K562 (cell line): ENCODE data around the gene INVS. TPM values are rescaled to one million over a fixed set of nuclear protein-coding genes. Genes with fewer than 3 reads are reported as not detected.

Experiments used
- ATAC-seq: fragments of 200-7000 bp; cut with Tn5 transposase; 3 replicates; pipeline ENCODE4 v1.9.1; 2020; ENCODE audit warnings: moderate library complexity
- BruUV-seq: library from RNA; stranded (reverse); fragments of 400-500 nt; replicated peaks from 2 replicates; lab custom pipeline; 2021; lab: Mats Ljungman, UMichigan
- CTCF ChIA-PET: fragments of 300-600 bp; formaldehyde crosslinking; extraction: SDS; loops from one replicate; lab custom pipeline; 2021; ENCODE audit warnings: low intra/inter-chr PET ratio; lab: Yijun Ruan, JAX
- POLR2A ChIA-PET: fragments of 300-600, 350-650 bp; sonication (Branson Sonifier 250); formaldehyde crosslinking; extraction: SDS; loops from one replicate; lab custom pipeline; 2021; ENCODE audit warnings: antibody characterized with exemption, inconsistent platforms; lab: Yijun Ruan, JAX
- DNase-seq, 4 experiments: peaks; one replicate each; pipeline versions ENCODE4 v3.0.0 to v3.0.0-alpha.2; 2011 to 2018; ENCODE audit warnings: low spot score in 3 of 4, mixed read lengths in 3 of 4; ENCODE audit errors: extremely low read depth in 1 of 4
- FAIRE-seq: peaks from 2 replicates; lab custom pipeline; 2011; peaks lifted over from hg19 to GRCh38; lab: Jason Lieb, UNC
- H2AFZ ChIP-seq: 2 replicates; pipeline ENCODE4 v1.6.0; 2011; ENCODE audit warnings: low read depth, low read length, control low read depth, inconsistent platforms
- H3K27ac ChIP-seq: fragments of 200-600 bp; 3 replicates; pipeline ENCODE4 v1.8.0; 2011; ENCODE audit warnings: low read depth, mild to moderate bottlenecking, control low read depth, inconsistent platforms, low read length, moderate library complexity, mixed read lengths; ENCODE audit errors: extremely low read depth
- H3K27me3 ChIP-seq, 2 experiments: fragments of 300-600 bp in 1 of 2; 2 replicates in 1 of 2; 3 replicates in 1 of 2; pipeline versions ENCODE4 v1.6.0 to v1.8.0; 2011; ENCODE audit warnings: inconsistent platforms in 2 of 2, low read length in 2 of 2, mild to moderate bottlenecking in 1 of 2, mixed read lengths in 1 of 2, moderate library complexity in 1 of 2; ENCODE audit not compliant: control insufficient read depth in 2 of 2, insufficient read depth in 2 of 2
- H3K36me3 ChIP-seq: fragments of 300-600 bp; 3 replicates; pipeline ENCODE4 v1.8.0; 2011; ENCODE audit warnings: mild to moderate bottlenecking, low read length, inconsistent platforms; ENCODE audit not compliant: control insufficient read depth, insufficient read depth
- H3K4me1 ChIP-seq, 2 experiments: fragments of 200-600 bp in 1 of 2; replicated peaks in 1 of 2; 2 replicates in 1 of 2; 3 replicates in 1 of 2; pipeline versions ENCODE4 v1.5.1 to v1.8.0; 2011; ENCODE audit warnings: inconsistent platforms in 2 of 2, low read length in 2 of 2, mild to moderate bottlenecking in 1 of 2, mixed read lengths in 1 of 2, moderate library complexity in 1 of 2; ENCODE audit not compliant: control insufficient read depth in 2 of 2, insufficient read depth in 2 of 2
- H3K4me2 ChIP-seq: 2 replicates; pipeline ENCODE4 v1.6.1; 2011; ENCODE audit warnings: low read length, control low read depth, inconsistent platforms, mixed read lengths; ENCODE audit not compliant: insufficient read depth
- H3K4me3 ChIP-seq: fragments of 200-600 bp; sonication (generic), shearing (Covaris generic); 2 replicates; pipeline ENCODE4 v1.5.1; 2016; ENCODE audit warnings: control low read depth, inconsistent platforms
- H3K79me2 ChIP-seq: fragments of 200-600 bp; 3 replicates; pipeline ENCODE4 v1.8.0; 2011; ENCODE audit warnings: low read length, inconsistent platforms; ENCODE audit not compliant: control insufficient read depth, insufficient read depth
- H3K9ac ChIP-seq, 2 experiments: 2 replicates each; pipeline versions ENCODE4 v1.6.0 to v1.6.1; 2011; ENCODE audit warnings: low read depth in 2 of 2, low read length in 2 of 2, control low read depth in 1 of 2, inconsistent platforms in 1 of 2, mild to moderate bottlenecking in 1 of 2, mixed read lengths in 1 of 2; ENCODE audit not compliant: insufficient read depth in 1 of 2
- H3K9me1 ChIP-seq: one replicate; pipeline ENCODE4 v1.6.0; 2011; ENCODE audit warnings: inconsistent platforms, mild to moderate bottlenecking, low read length, moderate library complexity; ENCODE audit not compliant: control insufficient read depth, insufficient read depth
- H3K9me3 ChIP-seq: replicated peaks from 2 replicates; pipeline ENCODE4 v1.5.1; 2011; ENCODE audit warnings: low read depth, low read length, inconsistent platforms; ENCODE audit not compliant: control insufficient read depth, insufficient read depth
- H4K20me1 ChIP-seq: replicated peaks from 2 replicates; pipeline ENCODE4 v1.6.1; 2011; ENCODE audit warnings: low read length, inconsistent platforms, mixed read lengths; ENCODE audit not compliant: control insufficient read depth, insufficient read depth
- BDP1 ChIP-seq: IDR thresholded peaks from 3 replicates; pipeline ENCODE4 v1.6.1; 2011; ENCODE audit not compliant: insufficient read length, insufficient read depth
- BRCA1 ChIP-seq, 2 experiments: fragments of 450-650 bp in 1 of 2; sonication (generic) in 1 of 2; formaldehyde crosslinking in 1 of 2; IDR thresholded peaks; 2 replicates each; pipeline versions ENCODE4 v1.5.0 to v1.6.1; 2017 to 2020; ENCODE audit warnings: mild to moderate bottlenecking in 1 of 2, missing genetic modification reagents in 1 of 2
- ERF ChIP-seq: fragments of 450-650 bp; formaldehyde crosslinking; IDR thresholded peaks from 2 replicates; pipeline ENCODE4 v1.4.0; 2020; ENCODE audit warnings: mild to moderate bottlenecking, mixed read lengths
- MEIS2 ChIP-seq: fragments of 450-650 bp; IDR thresholded peaks from 2 replicates; pipeline ENCODE4 v1.6.1; 2014; ENCODE audit warnings: mild to moderate bottlenecking; ENCODE audit not compliant: partially characterized antibody
- U2AF1 ChIP-seq: fragments of 200-400 bp; formaldehyde crosslinking; optimal IDR thresholded peaks from 2 replicates; pipeline ENCODE3; 2017; ENCODE audit warnings: mild to moderate bottlenecking, low read depth, low read length, moderate library complexity
- ZNF57 ChIP-seq: fragments of 450-650 bp; formaldehyde crosslinking; IDR thresholded peaks from 2 replicates; pipeline ENCODE4 v1.4.0; 2020; ENCODE audit warnings: mild to moderate bottlenecking, moderate library complexity
- WGBS: fragments of 100-300 bp; shearing (Covaris generic); methylation state at CpG from one replicate; pipeline ENCODE4 v1.1.6; 2016; ENCODE audit warnings: low coverage, mixed read lengths; ENCODE audit not compliant: insufficient coverage; ENCODE audit errors: missing lambda C conversion rate; 5-methylcytosine and 5-hydroxymethylcytosine counted together
- in situ Hi-C: fragments of 300-500 bp; cut with MboI; formaldehyde crosslinking; loops from 4 replicates; pipeline ENCODE4 v1.15.0; 2018; ENCODE audit warnings: inconsistent platforms, mixed read lengths
- intact Hi-C: fragments of 100-400 bp; cut with micrococcal nuclease; formaldehyde crosslinking; loops from 2 replicates; pipeline ENCODE4 v1.14.2; 2022
- polyA plus RNA-seq, 8 experiments: library from polyadenylated mRNA; depleted of rRNA in 4 of 8; stranded (reverse) in 5 of 8; unstranded in 3 of 8; fragments of >200 nt; fragmentation: Nextera tagmentation in 2 of 8; fragmentation: Illumina TruSeq in 1 of 8; extraction: Ambion mirVana in 2 of 8; extraction: Trizol in 1 of 8; gene quantifications; 2 replicates each; pipeline versions ENCODE4 v1.2.1 to v1.2.3, GENCODE V29; 2011 to 2014; ENCODE audit warnings: inconsistent platforms in 1 of 8, missing spikeins in 1 of 8
- total RNA-seq, 7 experiments: library from RNA; depleted of rRNA in 6 of 7; stranded (reverse); fragments of >200 nt in 6 of 7; fragmentation: Illumina TruSeq in 2 of 7; extraction: Trizol in 2 of 7; gene quantifications; 2 replicates each; pipeline versions ENCODE4 v1.2.1 to v1.2.3, GENCODE V29; 2011 to 2021; ENCODE audit warnings: low replicate concordance in 1 of 7
- TF ChIP-seq, protein P1 (sequence below), 2 experiments: IDR thresholded peaks in 1 of 2; conservative IDR thresholded peaks in 1 of 2; 2 replicates each; pipeline ENCODE4 v1.6.1; 2016; ENCODE audit warnings: low read depth in 2 of 2, mild to moderate bottlenecking in 1 of 2, missing compliant biosample characterization in 1 of 2, missing genetic modification characterization in 1 of 2, moderate library complexity in 1 of 2

INVS gene
- total and polyA plus RNA-seq, 9 of the 15 experiments (the other 6 are each of a cell fraction or from before 2014, with no cell fraction given), result 0.77 to 18.5 (median 10.0) TPM

DNA sequence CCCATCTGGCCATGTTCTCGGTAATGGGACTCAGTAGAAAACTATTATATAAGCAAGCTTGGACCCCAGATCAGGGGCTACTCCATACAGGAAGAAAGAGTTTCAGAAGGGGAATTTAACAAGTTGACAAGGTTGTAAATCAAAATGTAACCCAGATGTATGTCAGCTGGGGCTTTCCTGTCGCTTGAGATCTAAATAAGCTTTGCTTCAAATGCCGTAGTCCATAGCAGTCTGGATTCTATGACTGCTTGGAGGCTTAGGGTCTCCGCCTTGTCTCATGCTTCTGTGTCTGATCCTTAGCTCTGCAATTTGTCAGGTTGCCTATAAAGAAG lies 183.3 kb downstream of the INVS start (continued):
- TF ChIP-seq, protein P1, sequence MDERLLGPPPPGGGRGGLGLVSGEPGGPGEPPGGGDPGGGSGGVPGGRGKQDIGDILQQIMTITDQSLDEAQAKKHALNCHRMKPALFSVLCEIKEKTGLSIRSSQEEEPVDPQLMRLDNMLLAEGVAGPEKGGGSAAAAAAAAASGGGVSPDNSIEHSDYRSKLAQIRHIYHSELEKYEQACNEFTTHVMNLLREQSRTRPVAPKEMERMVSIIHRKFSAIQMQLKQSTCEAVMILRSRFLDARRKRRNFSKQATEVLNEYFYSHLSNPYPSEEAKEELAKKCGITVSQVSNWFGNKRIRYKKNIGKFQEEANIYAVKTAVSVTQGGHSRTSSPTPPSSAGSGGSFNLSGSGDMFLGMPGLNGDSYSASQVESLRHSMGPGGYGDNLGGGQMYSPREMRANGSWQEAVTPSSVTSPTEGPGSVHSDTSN (CRISPR knock-in tag; IDR thresholded peaks at IDR 0.05; ENCODE audit: low read depth), result no peak
- TF ChIP-seq, protein P1 (tag; conservative IDR thresholded peaks at IDR 0.05; ENCODE audit: low read depth), result peak; percentile 51
- TF ChIP-seq BDP1 (no peak), U2AF1 (no peak), BRCA1 (IDR thresholded peaks at IDR 0.05) (no peak), BRCA1 (CRISPR knock-in tag; IDR thresholded peaks at IDR 0.05) (no peak), MEIS2 (peak; percentile 82), ERF (CRISPR knock-in tag) (no peak)

DNA sequence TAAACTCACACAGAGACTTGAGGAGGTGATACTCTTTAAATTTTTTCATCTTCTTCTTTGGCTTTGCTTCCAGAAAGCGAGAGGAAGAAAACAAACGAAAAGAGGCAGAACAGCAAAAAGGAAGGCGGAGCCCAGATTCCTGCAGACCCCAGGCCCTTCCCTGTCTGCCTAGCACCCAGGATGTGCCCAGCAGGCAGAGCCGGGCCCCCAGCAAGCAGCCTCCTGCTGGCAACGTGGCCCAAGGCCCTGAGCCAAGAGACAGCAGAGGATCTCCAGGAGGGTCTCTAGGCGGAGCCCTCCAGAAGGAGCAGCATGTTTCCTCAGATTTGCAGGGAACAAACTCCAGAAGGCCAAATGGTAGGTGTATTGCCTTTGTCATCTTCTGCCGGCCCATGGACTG lies 185.2 kb downstream of the INVS start:
- Histone ChIP-seq H3K9me1 (no peaks in the 10 kb centered on the region), H3K79me2 (no peaks in the 10 kb centered on the region), H4K20me1 (no peaks in the 10 kb centered on the region)
- FAIRE-seq (no peak), ATAC-seq (no peak)
- TF ChIP-seq ZNF57, result no peak
- TF ChIP-seq, all 486 proteins: peak for 0
- Histone ChIP-seq H3K9ac (no peak overlapping the region), H3K27me3 (no peaks in the 10 kb centered on the region), H3K4me1 (peaks cover 0 to 17% of the 10 kb centered on the region in 2 experiments; a peak in 4 of 5 replicates), H3K27ac (no peak overlapping the region), H3K36me3 (peaks cover 30% of the 10 kb centered on the region), H3K4me3 (no peak overlapping the region), H3K9me3 (peaks cover 5% of the 10 kb centered on the region), H2AFZ (no peak overlapping the region), H3K4me2 (no peak overlapping the region)
- WGBS, result 79% methylated on average over 7 of the region's 7 CpGs
- in situ Hi-C loops (no loop called here), intact Hi-C loops (loop anchor here (10.0 kb wide), 1 partner anchor 311 kb away; no protein-coding TSS in a partner anchor)
- ChIA-PET POLR2A (no interaction called here), CTCF (no interaction called here)
- BruUV-seq, result no TSS peak
- no peak for DNase-seq
